Esophagus muscularis mucosa (tissue), 4 donors: ENCODE results near the gene PSMD7. TPM values are rescaled to one million over a fixed set of nuclear protein-coding genes. Genes with fewer than 3 reads are reported as not detected.

Experiments used
- DNase-seq: peaks from one replicate; pipeline ENCODE4 v3.0.0-alpha.2; 2017; ENCODE audit errors: extremely low spot score
- H3K27ac ChIP-seq, 4 donors: fragments of 200-600 bp; sonication (generic); replicated peaks in 1 of 4; 1 replicate in 3 of 4; 2 replicates in 1 of 4; pipeline ENCODE4 v1.5.1; 2016 to 2019; ENCODE audit warnings: mild to moderate bottlenecking in 1 of 4
- H3K27me3 ChIP-seq, 4 donors: fragments of 200-600 bp; sonication (generic); one replicate each; pipeline versions ENCODE4 v1.5.1 to v1.6.0; 2016 to 2019
- H3K36me3 ChIP-seq, 4 donors: fragments of 200-600 bp; sonication (generic); one replicate each; pipeline ENCODE4 v1.5.1; 2016 to 2019
- H3K4me1 ChIP-seq, 4 donors: fragments of 200-600 bp; sonication (generic); one replicate each; pipeline ENCODE4 v1.5.1; 2016 to 2019
- H3K4me3 ChIP-seq, 4 donors: fragments of 200-600 bp; sonication (generic); 1 replicate in 2 of 4; 2 replicates in 2 of 4; pipeline ENCODE4 v1.5.1; 2016 to 2019; ENCODE audit warnings: mild to moderate bottlenecking in 4 of 4, moderate library complexity in 1 of 4
- H3K9me3 ChIP-seq, 4 donors: fragments of 200-600 bp; sonication (generic); 1 replicate in 3 of 4; 2 replicates in 1 of 4; pipeline ENCODE4 v1.5.1; 2016 to 2019
- CTCF ChIP-seq, 3 experiments: fragments of 200-600 bp in 2 of 3; fragments of 450-650 bp in 1 of 3; sonication (generic) in 2 of 3; IDR thresholded peaks; one replicate each; pipeline ENCODE4 v1.5.1; 2017 to 2019; ENCODE audit warnings: antibody characterized with exemption in 3 of 3, mild to moderate bottlenecking in 2 of 3, moderate library complexity in 1 of 3
- EP300 ChIP-seq: sonication (generic); formaldehyde crosslinking; IDR thresholded peaks from one replicate; pipeline ENCODE4 v1.6.1; 2017; ENCODE audit warnings: antibody characterized with exemption
- POLR2A ChIP-seq: fragments of 450-650 bp; IDR thresholded peaks from one replicate; pipeline ENCODE4 v1.6.1; 2017; ENCODE audit warnings: antibody characterized with exemption, moderate library complexity, mild to moderate bottlenecking, low read depth
- POLR2AphosphoS5 ChIP-seq, 2 donors: sonication (generic); formaldehyde crosslinking; IDR thresholded peaks; one replicate each; pipeline ENCODE4 v1.6.1; 2017; ENCODE audit warnings: antibody characterized with exemption in 2 of 2
- WGBS: methylation state at CpG from one replicate; pipeline ENCODE4 v1.1.5; 2018; 5-methylcytosine and 5-hydroxymethylcytosine counted together
- intact Hi-C: fragments of 100-400 bp; cut with DNase I; formaldehyde crosslinking; loops from one replicate; pipeline ENCODE4 v1.15.1; 2023
- total RNA-seq, 4 donors: library from RNA; depleted of rRNA; stranded (reverse); fragments of >200 nt; gene quantifications; one replicate each; pipeline versions ENCODE4 v1.1.0 to v1.2.1, GENCODE V29; 2016

Gene PSMD7
- total RNA-seq, 4 donors from 2014 or later: 75.6 to 94.4 (median 87.7) TPM

DNA sequence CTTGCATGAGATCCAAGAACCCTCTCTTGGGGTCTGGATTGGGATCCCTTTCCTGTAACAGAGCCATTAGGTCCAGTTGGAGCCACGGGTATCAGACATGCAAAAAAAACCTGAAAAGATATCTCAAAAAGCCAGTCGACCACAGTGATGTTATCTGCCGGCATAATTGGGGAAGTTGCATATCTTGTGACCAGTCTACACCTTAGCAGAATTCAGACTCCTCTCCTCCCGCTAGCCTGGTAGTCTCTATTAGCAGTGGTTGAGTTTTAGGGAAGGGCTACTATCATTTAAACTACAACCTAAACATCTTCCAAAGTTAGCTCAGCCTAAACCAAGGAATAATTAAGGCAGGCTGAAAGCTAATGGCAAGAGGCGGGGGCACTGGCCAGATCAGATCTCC is 16.2 kb upstream of the PSMD7 start:
- H3K36me3 ChIP-seq: no peaks in the 10 kb centered on the region
- H3K4me3 ChIP-seq: no peak overlapping the region
- no peaks in the 10 kb centered on the region for H3K9me3 ChIP-seq
- no peak overlapping the region for H3K27ac ChIP-seq
- no peak for DNase-seq
- no peaks in the 10 kb centered on the region for H3K4me1 ChIP-seq
- intact Hi-C loops: no loop called here
- no peak for TF ChIP-seq POLR2AphosphoS5 (IDR thresholded peaks at IDR 0.05)
- no peak for TF ChIP-seq POLR2A
- no peak for TF ChIP-seq CTCF (IDR thresholded peaks at IDR 0.05)
- TF ChIP-seq EP300: no peak
- H3K27me3 ChIP-seq: no peaks in the 10 kb centered on the region
- 76% methylated on average over 5 of the region's 5 CpGs for WGBS

DNA sequence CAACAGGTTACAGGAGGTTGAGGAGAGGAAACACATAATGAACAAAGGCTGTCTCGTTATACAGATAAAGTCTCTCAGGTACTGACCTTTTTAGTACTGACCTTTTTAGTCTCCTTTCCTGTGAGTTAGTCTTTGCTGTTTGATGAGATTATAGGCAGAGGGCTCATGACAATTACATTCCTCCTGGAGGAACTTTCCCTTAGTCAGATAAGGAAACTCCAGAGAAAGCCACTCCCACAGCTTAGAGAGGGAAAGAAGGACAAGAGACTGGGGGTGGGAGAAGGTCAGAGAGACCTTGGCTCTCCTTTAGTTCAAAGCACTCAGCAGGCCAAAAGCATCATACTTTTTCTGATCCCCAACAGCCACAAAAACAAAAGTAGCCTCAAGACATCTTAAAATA is 15.3 kb upstream of the PSMD7 start:
- no peaks in the 10 kb centered on the region for H3K4me1 ChIP-seq
- H3K9me3 ChIP-seq: no peaks in the 10 kb centered on the region
- no peaks in the 10 kb centered on the region for H3K36me3 ChIP-seq
- no peak overlapping the region for H3K4me3 ChIP-seq
- no peak overlapping the region for H3K27ac ChIP-seq
- no peak for TF ChIP-seq CTCF (IDR thresholded peaks at IDR 0.05)
- TF ChIP-seq EP300: no peak
- TF ChIP-seq POLR2AphosphoS5 (IDR thresholded peaks at IDR 0.05): no peak
- no peak for TF ChIP-seq POLR2A
- intact Hi-C loops: no loop called here
- WGBS: 86% methylated on average over 1 of the region's 1 CpG
- no peak for DNase-seq
- H3K27me3 ChIP-seq: no peaks in the 10 kb centered on the region

DNA sequence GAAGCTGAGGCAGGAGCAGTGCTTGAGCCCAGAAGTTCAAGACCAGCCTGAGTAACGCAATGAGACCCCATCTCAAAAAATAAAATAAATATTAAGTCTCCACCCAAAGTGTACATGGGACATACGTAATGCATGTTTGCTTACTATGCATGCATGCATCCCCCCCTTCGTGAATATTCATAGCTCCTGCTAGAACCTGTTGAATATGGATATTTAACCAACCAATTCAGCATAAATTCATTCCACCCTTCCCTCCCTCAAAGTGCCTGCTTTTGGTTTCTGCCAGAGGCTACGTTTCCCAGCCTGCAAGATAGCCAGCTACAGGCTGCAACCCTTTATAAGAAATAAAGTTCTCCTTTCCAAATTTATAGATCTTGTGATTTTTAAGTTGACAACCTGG is 12.9 kb upstream of the PSMD7 start:
- TF ChIP-seq EP300 (no peak), POLR2A (no peak), CTCF (IDR thresholded peaks at IDR 0.05) (no peak)
- no peak for DNase-seq
- no peaks in the 10 kb centered on the region for H3K36me3 ChIP-seq
- H3K4me1 ChIP-seq: no peaks in the 10 kb centered on the region
- intact Hi-C loops: no loop called here
- no peaks in the 10 kb centered on the region for H3K27me3 ChIP-seq
- 88% methylated on average over 4 of the region's 4 CpGs for WGBS
- no peaks in the 10 kb centered on the region for H3K9me3 ChIP-seq
- no peak overlapping the region for H3K4me3 ChIP-seq
- no peak overlapping the region for H3K27ac ChIP-seq

GRCh38 chr16:74288065-74288464 is 8.5 kb upstream of the PSMD7 start:
- Histone ChIP-seq H3K36me3 (peaks cover 0 to 6% (median 0%) of the 10 kb centered on the region in 4 donors), H3K27ac (no peak overlapping the region), H3K4me3 (no peak overlapping the region), H3K4me1 (no peaks in the 10 kb centered on the region), H3K27me3 (no peaks in the 10 kb centered on the region), H3K9me3 (peaks cover 0 to 11% (median 4%) of the 10 kb centered on the region in 4 donors)
- no peak for DNase-seq
- intact Hi-C loops: no loop called here
- no peak for TF ChIP-seq EP300
- TF ChIP-seq POLR2AphosphoS5 (IDR thresholded peaks at IDR 0.05): no peak
- TF ChIP-seq POLR2A: no peak
- TF ChIP-seq CTCF (IDR thresholded peaks at IDR 0.05): no peak
- 95% methylated on average over 7 of the region's 7 CpGs for WGBS

DNA sequence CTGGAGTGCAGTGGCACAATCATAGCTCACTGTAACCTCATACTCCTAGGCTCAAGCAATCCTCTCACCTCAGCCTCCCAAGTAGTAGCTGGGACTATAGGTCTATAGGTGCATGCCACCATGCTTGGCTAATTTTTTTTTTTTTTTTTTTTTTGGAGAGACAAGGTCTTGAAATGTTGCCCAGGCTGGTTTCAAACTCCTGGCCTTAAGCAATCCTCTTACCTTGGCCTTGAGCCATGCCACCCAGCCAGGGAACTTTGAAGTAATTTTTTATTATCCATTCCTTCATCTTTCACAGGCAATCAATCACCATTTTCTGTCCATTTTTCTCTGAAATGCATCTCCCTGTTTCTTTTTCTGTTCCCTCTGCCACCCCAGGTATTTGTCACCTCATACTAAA is 6.3 kb upstream of the PSMD7 start:
- Histone ChIP-seq H3K36me3 (peaks cover 0 to 6% (median 0%) of the 10 kb centered on the region in 4 donors), H3K9me3 (peaks cover 0 to 11% (median 4%) of the 10 kb centered on the region in 4 donors), H3K27ac (no peak overlapping the region), H3K4me1 (peaks cover 2 to 4% (median 3%) of the 10 kb centered on the region in 4 donors), H3K4me3 (no peak overlapping the region), H3K27me3 (no peaks in the 10 kb centered on the region)
- no peak for TF ChIP-seq EP300
- TF ChIP-seq CTCF (IDR thresholded peaks at IDR 0.05): no peak
- no peak for TF ChIP-seq POLR2AphosphoS5 (IDR thresholded peaks at IDR 0.05)
- no peak for TF ChIP-seq POLR2A
- intact Hi-C loops: loop anchor here (10.0 kb wide), 1 partner anchor 74 kb away; no protein-coding TSS in a partner anchor
- no peak for DNase-seq
